ENCODE measurements around the gene STK10.

The STK10 gene

DNA sequence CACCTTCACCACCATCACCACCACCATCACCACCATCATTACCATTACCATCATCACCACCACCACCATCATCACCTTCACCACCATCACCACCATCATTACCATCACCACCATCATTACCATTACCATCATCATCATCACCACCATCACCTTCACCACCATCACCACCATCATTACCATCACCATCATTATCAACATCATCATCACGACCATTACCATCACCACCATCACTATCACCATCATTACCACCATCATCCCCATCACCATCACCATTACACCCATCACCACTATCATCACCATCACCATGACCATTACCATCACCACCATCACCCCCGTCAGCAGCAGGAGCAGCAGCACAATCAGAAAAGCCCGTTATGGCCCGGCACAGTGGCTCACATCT, 89.1 kb downstream of the STK10 start:
- Histone ChIP-seq H3K27ac (ENCODE audit: low read depth, low read length, poor library complexity, severe bottlenecking) (no peak overlapping the region), H3K79me2 (ENCODE audit: insufficient read depth, low read length) (no peaks in the 10 kb centered on the region), H3K9me3 (ENCODE audit: low read length) (no peaks in the 10 kb centered on the region), H4K20me1 (ENCODE audit: insufficient read depth, low read length) (no peaks in the 10 kb centered on the region), H2AFZ (ENCODE audit: low read length) (no peak overlapping the region), H3K4me2 (ENCODE audit: low read length) (no peak overlapping the region), H3K4me1 (ENCODE audit: insufficient read depth, low read length, severe bottlenecking) (no peaks in the 10 kb centered on the region), H3F3A (ENCODE audit: insufficient read depth, low read length) (no peaks in the 10 kb centered on the region), H3K4me3 (ENCODE audit: low read depth, low read length, poor library complexity, severe bottlenecking) (no peak overlapping the region), H3K9me2 (ENCODE audit: low read depth, low read length) (no peaks in the 10 kb centered on the region), H3K9ac (ENCODE audit: low read length) (no peak overlapping the region), H3K27me3 (ENCODE audit: insufficient read depth, low read length) (no peaks in the 10 kb centered on the region), H3K36me3 (ENCODE audit: insufficient read depth, low read length) (peaks cover 43% of the 10 kb centered on the region; the same call in 1 of the 2 replicates)
- TF ChIP-seq, protein P1, sequence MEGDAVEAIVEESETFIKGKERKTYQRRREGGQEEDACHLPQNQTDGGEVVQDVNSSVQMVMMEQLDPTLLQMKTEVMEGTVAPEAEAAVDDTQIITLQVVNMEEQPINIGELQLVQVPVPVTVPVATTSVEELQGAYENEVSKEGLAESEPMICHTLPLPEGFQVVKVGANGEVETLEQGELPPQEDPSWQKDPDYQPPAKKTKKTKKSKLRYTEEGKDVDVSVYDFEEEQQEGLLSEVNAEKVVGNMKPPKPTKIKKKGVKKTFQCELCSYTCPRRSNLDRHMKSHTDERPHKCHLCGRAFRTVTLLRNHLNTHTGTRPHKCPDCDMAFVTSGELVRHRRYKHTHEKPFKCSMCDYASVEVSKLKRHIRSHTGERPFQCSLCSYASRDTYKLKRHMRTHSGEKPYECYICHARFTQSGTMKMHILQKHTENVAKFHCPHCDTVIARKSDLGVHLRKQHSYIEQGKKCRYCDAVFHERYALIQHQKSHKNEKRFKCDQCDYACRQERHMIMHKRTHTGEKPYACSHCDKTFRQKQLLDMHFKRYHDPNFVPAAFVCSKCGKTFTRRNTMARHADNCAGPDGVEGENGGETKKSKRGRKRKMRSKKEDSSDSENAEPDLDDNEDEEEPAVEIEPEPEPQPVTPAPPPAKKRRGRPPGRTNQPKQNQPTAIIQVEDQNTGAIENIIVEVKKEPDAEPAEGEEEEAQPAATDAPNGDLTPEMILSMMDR (IDR thresholded peaks at IDR 0.05; ENCODE audit: low read length), result no peak
- TF ChIP-seq EZH2 (IDR thresholded peaks at IDR 0.05; ENCODE audit: borderline replicate concordance, low read length), result no peak

DNA sequence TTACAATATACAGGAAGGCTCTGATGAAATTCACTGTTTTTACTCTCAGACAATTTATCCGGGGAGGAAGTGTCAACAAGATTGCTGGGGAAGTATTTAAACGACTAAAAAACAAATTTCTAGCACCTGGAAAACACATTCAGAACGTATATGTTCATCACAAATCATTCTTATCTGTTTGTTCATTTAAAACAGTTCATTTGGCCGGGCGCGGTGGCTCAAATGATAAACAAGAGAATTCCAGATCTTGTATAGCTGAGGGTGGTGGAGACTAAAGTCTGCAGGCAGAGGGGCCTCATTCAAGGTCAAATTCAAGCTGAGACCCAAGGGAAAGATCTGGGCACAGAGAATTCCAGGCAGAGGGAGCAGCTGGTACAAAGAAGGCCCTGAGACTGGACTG, 90.0 kb downstream of the STK10 start:
- Histone ChIP-seq H2AFZ (ENCODE audit: low read length) (no peak overlapping the region), H3F3A (ENCODE audit: insufficient read depth, low read length) (no peaks in the 10 kb centered on the region), H3K36me3 (ENCODE audit: insufficient read depth, low read length) (peaks cover 41% of the 10 kb centered on the region; the same call in 1 of the 2 replicates), H3K9me2 (ENCODE audit: low read depth, low read length) (no peaks in the 10 kb centered on the region), H3K4me3 (ENCODE audit: low read depth, low read length, poor library complexity, severe bottlenecking) (no peak overlapping the region), H3K4me2 (ENCODE audit: low read length) (no peak overlapping the region), H3K79me2 (ENCODE audit: insufficient read depth, low read length) (no peaks in the 10 kb centered on the region), H3K27me3 (ENCODE audit: insufficient read depth, low read length) (no peaks in the 10 kb centered on the region), H4K20me1 (ENCODE audit: insufficient read depth, low read length) (no peaks in the 10 kb centered on the region), H3K9me3 (ENCODE audit: low read length) (no peaks in the 10 kb centered on the region), H3K27ac (ENCODE audit: low read depth, low read length, poor library complexity, severe bottlenecking) (no peak overlapping the region), H3K4me1 (ENCODE audit: insufficient read depth, low read length, severe bottlenecking) (no peaks in the 10 kb centered on the region), H3K9ac (ENCODE audit: low read length) (no peak overlapping the region)
- TF ChIP-seq, protein P1 (IDR thresholded peaks at IDR 0.05; ENCODE audit: low read length), result no peak
- no peak for TF ChIP-seq EZH2 (IDR thresholded peaks at IDR 0.05; ENCODE audit: borderline replicate concordance, low read length)

- no peak overlapping the region for H3K9ac ChIP-seq (ENCODE audit: low read length)
- H3K4me3 ChIP-seq (ENCODE audit: low read depth, low read length, poor library complexity, severe bottlenecking), result no peak overlapping the region
- H3K9me2 ChIP-seq (ENCODE audit: low read depth, low read length), result no peaks in the 10 kb centered on the region
- no peaks in the 10 kb centered on the region for H3F3A ChIP-seq (ENCODE audit: insufficient read depth, low read length)
- no peak for TF ChIP-seq EZH2 (IDR thresholded peaks at IDR 0.05; ENCODE audit: borderline replicate concordance, low read length)
- TF ChIP-seq, protein P1 (IDR thresholded peaks at IDR 0.05; ENCODE audit: low read length), result no peak
- no peak overlapping the region for H2AFZ ChIP-seq (ENCODE audit: low read length)
- no peaks in the 10 kb centered on the region for H3K4me1 ChIP-seq (ENCODE audit: insufficient read depth, low read length, severe bottlenecking)
- no peaks in the 10 kb centered on the region for H3K9me3 ChIP-seq (ENCODE audit: low read length)
- H3K27me3 ChIP-seq (ENCODE audit: insufficient read depth, low read length), result no peaks in the 10 kb centered on the region
- H3K27ac ChIP-seq (ENCODE audit: low read depth, low read length, poor library complexity, severe bottlenecking), result no peak overlapping the region
- peaks cover 44% of the 10 kb centered on the region; the same call in 1 of the 2 replicates for H3K36me3 ChIP-seq (ENCODE audit: insufficient read depth, low read length)
- no peaks in the 10 kb centered on the region for H3K79me2 ChIP-seq (ENCODE audit: insufficient read depth, low read length)
- no peak overlapping the region for H3K4me2 ChIP-seq (ENCODE audit: low read length)
- H4K20me1 ChIP-seq (ENCODE audit: insufficient read depth, low read length), result no peaks in the 10 kb centered on the region
These were observed 90.7 kb downstream of the STK10 start for GRCh38 chr5:172097356-172097755.
